GM12872 (cell line): ENCODE measurements around the gene STAC3.

Experiments
- CTCF ChIP-seq: IDR thresholded peaks from 3 replicates; pipeline ENCODE4 v1.5.1; 2011; ENCODE audit warnings: low read depth, mild to moderate bottlenecking, low read length, moderate library complexity; ENCODE audit not compliant: insufficient read depth

Gene STAC3

GRCh38 chr12:57236201-57236924 lies 14.6 kb downstream of the STAC3 start:
- no peak for TF ChIP-seq CTCF

DNA sequence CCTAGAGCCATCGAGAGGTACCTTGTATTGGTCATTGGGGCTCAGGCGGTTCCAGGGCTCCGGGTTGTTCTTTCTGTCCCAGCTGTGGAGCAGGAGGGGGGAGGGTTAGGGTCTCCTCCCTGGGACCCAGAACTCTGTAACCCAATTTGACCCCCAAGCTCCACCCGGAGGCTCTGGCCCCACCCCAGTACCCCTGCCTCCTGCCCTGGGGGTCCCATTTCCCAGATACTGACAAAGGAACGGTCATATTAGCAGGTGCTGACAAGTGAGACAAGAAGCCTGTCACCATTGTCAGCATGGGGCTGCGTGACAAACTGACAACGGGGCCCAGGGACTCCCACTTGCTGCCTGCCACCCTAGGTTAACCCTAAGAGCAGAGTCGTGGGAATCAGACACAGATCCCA lies 15.3 kb downstream of the STAC3 start:
- no peak for TF ChIP-seq CTCF

- no peak for TF ChIP-seq CTCF
Measured at GRCh38 chr12:57235017-57235727, 15.8 kb downstream of the STAC3 start.

- TF ChIP-seq CTCF = no peak
Measured at GRCh38 chr12:57234571-57235016, 16.4 kb downstream of the STAC3 start.

- TF ChIP-seq CTCF = no peak
Measured at GRCh38 chr12:57234233-57234570, 16.8 kb downstream of the STAC3 start.

GRCh38 chr12:57233357-57234232 lies 17.4 kb downstream of the STAC3 start:
- no peak for TF ChIP-seq CTCF

DNA sequence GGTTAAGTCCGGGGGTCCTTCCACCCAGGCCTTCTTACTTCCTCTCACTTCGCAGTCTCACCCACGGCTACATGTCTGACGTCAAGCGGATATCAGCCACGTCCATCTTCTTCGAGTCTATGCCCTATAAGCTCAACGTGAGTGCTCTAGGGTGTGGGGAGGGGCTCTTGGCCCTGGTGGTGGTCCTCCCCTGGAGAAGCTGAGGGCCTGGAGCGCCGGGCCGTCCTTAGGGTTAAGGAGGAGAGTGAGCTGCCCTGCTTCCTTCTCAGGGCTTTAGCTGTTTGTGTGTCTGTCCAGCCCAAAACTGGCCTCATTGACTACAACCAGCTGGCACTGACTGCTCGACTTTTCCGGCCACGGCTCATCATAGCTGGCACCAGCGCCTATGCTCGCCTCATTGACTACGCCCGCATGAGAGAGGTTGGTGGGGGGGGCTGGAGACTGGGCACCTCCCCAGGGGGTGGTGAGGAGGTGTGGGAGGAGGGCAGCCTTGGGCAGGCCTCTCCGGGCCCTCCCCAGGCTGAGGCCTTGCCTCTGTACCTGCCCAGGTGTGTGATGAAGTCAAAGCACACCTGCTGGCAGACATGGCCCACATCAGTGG lies 18.7 kb downstream of the STAC3 start:
- no peak for TF ChIP-seq CTCF
